Stimulated activated CD8-positive, alpha-beta memory T cell treated with anti-CD3 and anti-CD28 coated beads, Interleukin-15, amount 100 ng/mL, for 4 hours (primary cell): Measurements from ENCODE around the gene ZFP3.
"Not testable (repeated sequence)": the region's sequence is repeated elsewhere in the genome, so short reads cannot be mapped to it uniquely, and the experiment has no call there.

ENCODE experiments used
- DNase-seq, 2 donors: peaks; one replicate each; pipeline ENCODE4 v3.0.0-alpha.2; 2020; ENCODE audit warnings: low read depth in 2 of 2

ZFP3 gene

GRCh38 chr17:5077781-5078105 lies 524 bp upstream of the ZFP3 start:
- no peak for DNase-seq

- DNase-seq: no peak
Measured at GRCh38 chr17:5080591-5080990, 2.3 kb downstream of the ZFP3 start.

- no peak for DNase-seq
Measured at GRCh38 chr17:5092218-5093010, 14.1 kb downstream of the ZFP3 start.

GRCh38 chr17:5096731-5097100 lies 18.4 kb downstream of the ZFP3 start:
- DNase-seq: no peak

- peak in 1 of 2 donors; percentile 15 for DNase-seq
Measured at GRCh38 chr17:5097101-5097834, 19.0 kb downstream of the ZFP3 start.

- DNase-seq: no peak
Measured at GRCh38 chr17:5099271-5099670, 21.0 kb downstream of the ZFP3 start.

- no peak for DNase-seq
Measured at GRCh38 chr17:5100832-5101231, 22.6 kb downstream of the ZFP3 start.

- DNase-seq: no peak
Measured at GRCh38 chr17:5110816-5111215, 32.5 kb downstream of the ZFP3 start.

GRCh38 chr17:5111402-5112204 lies 33.3 kb downstream of the ZFP3 start, which contains the start of gene ZNF232:
ZNF232 (minus strand) TSS chr17:5111878; CDS start chr17:5111822, 56 bp downstream.
- DNase-seq: peak; percentile 82 to 83

GRCh38 chr17:5115673-5116651 lies 37.7 kb downstream of the ZFP3 start, which contains the start of gene USP6:
USP6 (plus strand) TSS chr17:5116032; CDS start chr17:5130368, 14,336 bp downstream.
- DNase-seq: no peak

GRCh38 chr17:5118219-5118618 lies 40.0 kb downstream of the ZFP3 start:
- DNase-seq: no peak

- no peak for DNase-seq
Measured at GRCh38 chr17:5120036-5120435, 41.8 kb downstream of the ZFP3 start.

GRCh38 chr17:5120436-5121185 lies 42.3 kb downstream of the ZFP3 start:
- not testable (repeated sequence) for DNase-seq

GRCh38 chr17:5121186-5121841 lies 43.0 kb downstream of the ZFP3 start:
- DNase-seq: no peak

- not testable (repeated sequence) for DNase-seq
Measured at GRCh38 chr17:5122056-5122455, 43.8 kb downstream of the ZFP3 start.

GRCh38 chr17:5122586-5123342 lies 44.5 kb downstream of the ZFP3 start:
- no peak for DNase-seq

GRCh38 chr17:5123343-5124124 lies 45.3 kb downstream of the ZFP3 start:
- no peak for DNase-seq

GRCh38 chr17:5124125-5124760 lies 46.0 kb downstream of the ZFP3 start:
- not testable (repeated sequence) for DNase-seq
